GM12878 (cell line): ENCODE results near the gene ZNFX1. TPM values are rescaled to one million over a fixed set of nuclear protein-coding genes. Genes with fewer than 3 reads are reported as not detected.

ENCODE experiments used
- ATAC-seq: fragments of 200-7000 bp; cut with Tn5 transposase; 3 replicates; pipeline ENCODE4 v1.9.1; 2020; ENCODE audit warnings: mild to moderate bottlenecking, moderate library complexity
- BruUV-seq: library from RNA; stranded (reverse); fragments of 400-500 nt; replicated peaks from 2 replicates; lab custom pipeline; 2021; lab: Mats Ljungman, UMichigan
- CTCF ChIA-PET: fragments of 300-600 bp; sonication (Branson Sonifier 250); formaldehyde crosslinking; extraction: SDS; loops from one replicate; lab custom pipeline; 2021; ENCODE audit warnings: inconsistent platforms; lab: Yijun Ruan, JAX
- POLR2A ChIA-PET: fragments of 350-600 bp; formaldehyde crosslinking; extraction: SDS; loops from one replicate; lab custom pipeline; 2021; ENCODE audit warnings: inconsistent platforms; lab: Charles Lee
- RAD21 ChIA-PET: fragments of 300-600 bp; sonication (Branson Sonifier 250); formaldehyde crosslinking; loops from one replicate; lab custom pipeline; 2023; ENCODE audit warnings: antibody characterized with exemption; ENCODE audit not compliant: unreplicated experiment; lab: Charles Lee
- SMC1A ChIA-PET: fragments of 300-600 bp; sonication (Branson Sonifier 250); formaldehyde crosslinking; loops from one replicate; lab custom pipeline; 2023; ENCODE audit not compliant: unreplicated experiment, uncharacterized antibody; lab: Charles Lee
- DNase-seq: peaks from one replicate; pipeline ENCODE4 v3.0.0-alpha.2; 2011; ENCODE audit warnings: low read depth, low spot score
- FAIRE-seq: peaks from 3 replicates; lab custom pipeline; 2011; peaks lifted over from hg19 to GRCh38; lab: Jason Lieb, UNC
- H2AFZ ChIP-seq: 2 replicates; pipeline ENCODE4 v1.6.0; 2011; ENCODE audit warnings: low read depth, low read length, control low read depth; ENCODE audit not compliant: control insufficient read depth
- H3K27ac ChIP-seq: 2 replicates; pipeline ENCODE4 v1.5.1; 2011; ENCODE audit warnings: control low read depth; ENCODE audit not compliant: control insufficient read depth, insufficient read depth
- H3K27me3 ChIP-seq, 2 experiments: replicated peaks in 1 of 2; 2 replicates each; pipeline versions ENCODE4 v1.6.0 to v1.6.1; 2011; ENCODE audit warnings: low read length in 1 of 2; ENCODE audit not compliant: control insufficient read depth in 2 of 2, insufficient read depth in 2 of 2
- H3K36me3 ChIP-seq, 2 experiments: 2 replicates each; pipeline ENCODE4 v1.5.1; 2011; ENCODE audit warnings: low read length in 1 of 2; ENCODE audit not compliant: control insufficient read depth in 2 of 2, insufficient read depth in 2 of 2
- H3K4me1 ChIP-seq: 2 replicates; pipeline ENCODE4 v1.6.1; 2011; ENCODE audit warnings: mild to moderate bottlenecking, low read length, moderate library complexity, mixed read lengths; ENCODE audit not compliant: control insufficient read depth, insufficient read depth
- H3K4me2 ChIP-seq: 2 replicates; pipeline ENCODE4 v1.6.0; 2011; ENCODE audit warnings: control low read depth; ENCODE audit not compliant: control insufficient read depth, insufficient read depth
- H3K4me3 ChIP-seq: fragments of 200-600 bp; sonication (generic); 2 replicates; pipeline ENCODE4 v1.5.1; 2016
- H3K79me2 ChIP-seq: 2 replicates; pipeline ENCODE4 v1.6.0; 2011; ENCODE audit warnings: low read length; ENCODE audit not compliant: control insufficient read depth, insufficient read depth
- H3K9ac ChIP-seq: 2 replicates; pipeline ENCODE4 v1.8.0; 2011; ENCODE audit warnings: low read length, control low read depth, mixed read lengths; ENCODE audit not compliant: control insufficient read depth, insufficient read depth
- H3K9me3 ChIP-seq: replicated peaks from 3 replicates; pipeline ENCODE4 v1.5.1; 2011; ENCODE audit warnings: mild to moderate bottlenecking, low read length; ENCODE audit not compliant: control insufficient read depth, insufficient read depth
- H4K20me1 ChIP-seq: 2 replicates; pipeline ENCODE4 v1.6.0; 2011; ENCODE audit not compliant: control insufficient read depth, insufficient read depth
- ATF2 ChIP-seq: IDR thresholded peaks from 2 replicates; pipeline ENCODE4 v1.6.1; 2012; ENCODE audit warnings: low read length, inconsistent platforms
- CEBPB ChIP-seq, 2 experiments: fragments of 150-350 bp in 1 of 2; IDR thresholded peaks; 2 replicates each; pipeline ENCODE4 v1.6.1; 2012 to 2014; ENCODE audit warnings: low read depth in 2 of 2, low read length in 2 of 2, borderline replicate concordance in 1 of 2, inconsistent platforms in 1 of 2
- CHD4 ChIP-seq: fragments of 200-600 bp; sonication (generic); IDR thresholded peaks from 2 replicates; pipeline ENCODE4 v1.6.1; 2016; ENCODE audit warnings: mild to moderate bottlenecking
- CTCF ChIP-seq, 3 experiments: IDR thresholded peaks in 2 of 3; conservative IDR thresholded peaks in 1 of 3; 2 replicates each; pipeline ENCODE4 v1.5.1; 2011; ENCODE audit warnings: low read depth in 3 of 3, low read length in 3 of 3, mild to moderate bottlenecking in 3 of 3, control low read depth in 2 of 3, moderate library complexity in 2 of 3, inconsistent platforms in 1 of 3, mixed read lengths in 1 of 3; ENCODE audit not compliant: control insufficient read depth in 2 of 3, insufficient read depth in 1 of 3; ENCODE audit errors: extremely low read depth in 1 of 3
- FOS ChIP-seq: IDR thresholded peaks from 3 replicates; pipeline ENCODE4 v1.6.1; 2011; ENCODE audit warnings: borderline replicate concordance; ENCODE audit not compliant: insufficient read length; ENCODE audit errors: extremely low read depth
- HCFC1 ChIP-seq: fragments of 150-350 bp; IDR thresholded peaks from 2 replicates; pipeline ENCODE4 v1.6.1; 2014; ENCODE audit warnings: low read length
- NR2F1 ChIP-seq: fragments of 450-650 bp; conservative IDR thresholded peaks from 2 replicates; pipeline ENCODE4 v1.6.1; 2017; ENCODE audit warnings: mild to moderate bottlenecking
- RAD21 ChIP-seq: IDR thresholded peaks from 2 replicates; pipeline ENCODE4 v1.6.1; 2011; ENCODE audit warnings: mild to moderate bottlenecking, low read depth, low read length, moderate library complexity; ENCODE audit not compliant: insufficient read depth
- SIX5 ChIP-seq: IDR thresholded peaks from 2 replicates; pipeline ENCODE4 v1.6.1; 2011; ENCODE audit warnings: mild to moderate bottlenecking, low read depth, low read length, moderate library complexity; ENCODE audit not compliant: severe bottlenecking
- SUPT20H ChIP-seq: IDR thresholded peaks from 2 replicates; pipeline ENCODE4 v1.6.1; 2011; ENCODE audit warnings: low read depth, mild to moderate bottlenecking, low read length, moderate library complexity, borderline replicate concordance; ENCODE audit not compliant: control insufficient read depth
- TCF3 ChIP-seq: IDR thresholded peaks from 2 replicates; pipeline ENCODE4 v1.6.1; 2012; ENCODE audit warnings: low read depth, mild to moderate bottlenecking, low read length, borderline replicate concordance; ENCODE audit not compliant: insufficient read depth
- WGBS: methylation state at CpG from one replicate; pipeline ENCODE4 v1.1.6; 2016; ENCODE audit warnings: low lambda C conversion rate; ENCODE audit not compliant: insufficient replicate concordance, insufficient coverage; ENCODE audit errors: missing lambda C conversion rate; 5-methylcytosine and 5-hydroxymethylcytosine counted together
- in situ Hi-C: fragments of 300-500 bp; cut with MboI; formaldehyde crosslinking; loops from 9 replicates; pipeline ENCODE4 v1.14.3; 2018; ENCODE audit warnings: mixed read lengths
- intact Hi-C: fragments of 100-400 bp; cut with micrococcal nuclease; formaldehyde crosslinking; loops from one replicate; pipeline ENCODE4 v1.14.2; 2022; ENCODE audit not compliant: unreplicated experiment
- polyA plus RNA-seq, 11 experiments: library from polyadenylated mRNA; depleted of rRNA in 4 of 11; unstranded in 6 of 11; stranded (reverse) in 5 of 11; fragments of >200 nt; fragmentation: Nextera tagmentation in 4 of 11; fragmentation: Illumina TruSeq in 1 of 11; extraction: Ambion mirVana in 4 of 11; extraction: Trizol in 1 of 11; gene quantifications; 1 replicate in 1 of 11; 2 replicates in 10 of 11; pipeline versions ENCODE4 v1.2.1 to v1.2.3, GENCODE V29; 2011 to 2016; ENCODE audit warnings: inconsistent platforms in 2 of 11, missing spikeins in 2 of 11, low read depth in 1 of 11
- total RNA-seq, 4 experiments: library from RNA; depleted of rRNA in 3 of 4; stranded (reverse); fragments of >200 nt in 3 of 4; fragmentation: Illumina TruSeq in 1 of 4; extraction: Trizol in 1 of 4; gene quantifications; 2 replicates each; pipeline versions ENCODE4 v1.2.1 to v1.2.3, GENCODE V29; 2013 to 2021

Gene ZNFX1
- total and polyA plus RNA-seq, 10 of the 15 experiments (the other 5 are each of a cell fraction or from before 2014, with no cell fraction given): 7.4 to 31.5 (median 25.6) TPM

- no peaks in the 10 kb centered on the region for H4K20me1 ChIP-seq
- CTCF ChIA-PET: interaction anchor here (0.6 to 5.1 kb wide), 4 partner anchors 71 to 107 kb away, joined by 3 to 46 read pairs (median 4); no protein-coding TSS in a partner anchor
- no peak overlapping the region for H3K4me2 ChIP-seq
- SMC1A ChIA-PET: interaction anchor here (1.0 to 1.5 kb wide), 2 partner anchors 78 to 81 kb away, joined by 3 to 5 read pairs; no protein-coding TSS in a partner anchor
- peaks cover 10% of the 10 kb centered on the region in 2 experiments for H3K27me3 ChIP-seq
- no peak overlapping the region for H3K9ac ChIP-seq
- no peak for FAIRE-seq
- H3K79me2 ChIP-seq: no peaks in the 10 kb centered on the region
- no peak overlapping the region for H3K4me3 ChIP-seq
- no peaks in the 10 kb centered on the region; the same call in 2 of the 3 replicates for H3K9me3 ChIP-seq
- in situ Hi-C loops (no loop called here), intact Hi-C loops (no loop called here)
- H3K27ac ChIP-seq: no peak overlapping the region
- H3K4me1 ChIP-seq: no peaks in the 10 kb centered on the region
- RAD21 ChIA-PET: no interaction called here
- POLR2A ChIA-PET: no interaction called here
- no peak for TF ChIP-seq FOS
- no peak for TF ChIP-seq ATF2
- TF ChIP-seq CHD4: no peak
- no peak for TF ChIP-seq TCF3
- no peak for TF ChIP-seq CEBPB (IDR thresholded peaks at IDR 0.05; ENCODE audit: borderline replicate concordance in 1 of 2, low read depth in 2 of 2, low read length in 2 of 2)
- TF ChIP-seq SUPT20H: no peak
- no peak for TF ChIP-seq HCFC1
- TF ChIP-seq NR2F1: no peak
- no peak for TF ChIP-seq RAD21
- no peak for TF ChIP-seq CTCF (IDR thresholded peaks at IDR 0.05 in 2 of 3, conservative IDR thresholded peaks at IDR 0.05 in 1 of 3; ENCODE audit: control insufficient read depth in 2 of 3, extremely low read depth in 1 of 3, insufficient read depth in 1 of 3, low read depth in 3 of 3, low read length in 3 of 3)
- TF ChIP-seq SIX5: no peak
- no TSS peak for BruUV-seq
- DNase-seq: no peak
- H3K36me3 ChIP-seq: no peaks in the 10 kb centered on the region
- no peak overlapping the region for H2AFZ ChIP-seq
- no peak for ATAC-seq
- WGBS: 33% methylated on average over 5 of the region's 5 CpGs
Measured at GRCh38 chr20:49324306-49324705, 46.4 kb upstream of the ZNFX1 start.
